Nephron progenitor cell (in vitro differentiated cells): Measurements from ENCODE around the gene DHRS3.
A peak's percentile ranks its signal among the peaks of the same experiment; 100 is the strongest.

Experiments used
- DNase-seq: peaks from one replicate; pipeline ENCODE4 v3.0.0; 2021
- H3K27ac Mint-ChIP-seq: 2 replicates; pipeline ENCODE4 v1.8.0; 2021; ENCODE audit warnings: mild to moderate bottlenecking, moderate library complexity, mixed read lengths
- H3K27me3 Mint-ChIP-seq: 2 replicates; pipeline ENCODE4 v1.8.0; 2021; ENCODE audit warnings: mild to moderate bottlenecking, low read depth, mixed read lengths; ENCODE audit not compliant: poor library complexity
- H3K36me3 Mint-ChIP-seq: 2 replicates; pipeline ENCODE4 v1.8.0; 2021; ENCODE audit warnings: low read depth, mixed read lengths
- H3K4me1 Mint-ChIP-seq: 2 replicates; pipeline ENCODE4 v1.8.0; 2021; ENCODE audit warnings: mixed read lengths
- H3K4me3 Mint-ChIP-seq: 2 replicates; pipeline ENCODE4 v1.8.0; 2021; ENCODE audit warnings: mild to moderate bottlenecking, moderate library complexity, mixed read lengths
- H3K9me3 Mint-ChIP-seq: 2 replicates; pipeline ENCODE4 v1.8.0; 2021; ENCODE audit warnings: mild to moderate bottlenecking, moderate library complexity, mixed read lengths
- CTCF ChIP-seq: fragments of 200-600 bp; sonication (generic); IDR thresholded peaks from 2 replicates; pipeline ENCODE4 v1.5.0; 2021; ENCODE audit warnings: antibody characterized with exemption

Gene DHRS3

GRCh38 chr1:12532405-12533315 is 85.3 kb downstream of the DHRS3 start:
- H3K4me3 Mint-ChIP-seq = no peak overlapping the region

DNA sequence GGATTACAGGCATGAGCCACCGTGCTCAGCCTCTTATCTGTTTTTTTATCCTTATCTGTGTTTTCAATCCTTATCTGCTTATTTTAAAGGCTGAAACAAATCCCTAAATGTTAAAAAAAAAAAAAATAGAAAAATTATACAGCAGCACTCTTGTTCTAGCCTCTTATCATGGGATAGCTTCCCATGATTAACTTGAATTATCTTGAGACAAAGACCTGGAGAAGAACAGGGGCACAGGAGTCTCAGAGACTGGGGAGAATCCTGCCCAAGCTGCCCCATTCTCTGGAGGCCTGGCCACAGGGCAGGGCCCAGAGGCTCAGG is 86.9 kb downstream of the DHRS3 start:
- H3K27ac Mint-ChIP-seq = no peak overlapping the region
- H3K27me3 Mint-ChIP-seq = peaks cover 8% of the 10 kb centered on the region
- TF ChIP-seq CTCF = no peak
- peaks cover 11% of the 10 kb centered on the region for H3K9me3 Mint-ChIP-seq
- DNase-seq = no peak
- no peak overlapping the region for H3K4me3 Mint-ChIP-seq
- peaks cover 37% of the 10 kb centered on the region for H3K4me1 Mint-ChIP-seq
- H3K36me3 Mint-ChIP-seq = peaks cover 10% of the 10 kb centered on the region

More at GRCh38 chr1:12532405-12533315, 85.3 kb downstream of the DHRS3 start:
- no peak for DNase-seq
- Mint-ChIP-seq H3K4me1 (peaks cover 40% of the 10 kb centered on the region), H3K36me3 (peaks cover 22% of the 10 kb centered on the region), H3K27me3 (peaks cover 23% of the 10 kb centered on the region), H3K27ac (peak overlapping the region; percentile 26), H3K9me3 (peaks cover 26% of the 10 kb centered on the region)
- TF ChIP-seq CTCF = no peak

DNA sequence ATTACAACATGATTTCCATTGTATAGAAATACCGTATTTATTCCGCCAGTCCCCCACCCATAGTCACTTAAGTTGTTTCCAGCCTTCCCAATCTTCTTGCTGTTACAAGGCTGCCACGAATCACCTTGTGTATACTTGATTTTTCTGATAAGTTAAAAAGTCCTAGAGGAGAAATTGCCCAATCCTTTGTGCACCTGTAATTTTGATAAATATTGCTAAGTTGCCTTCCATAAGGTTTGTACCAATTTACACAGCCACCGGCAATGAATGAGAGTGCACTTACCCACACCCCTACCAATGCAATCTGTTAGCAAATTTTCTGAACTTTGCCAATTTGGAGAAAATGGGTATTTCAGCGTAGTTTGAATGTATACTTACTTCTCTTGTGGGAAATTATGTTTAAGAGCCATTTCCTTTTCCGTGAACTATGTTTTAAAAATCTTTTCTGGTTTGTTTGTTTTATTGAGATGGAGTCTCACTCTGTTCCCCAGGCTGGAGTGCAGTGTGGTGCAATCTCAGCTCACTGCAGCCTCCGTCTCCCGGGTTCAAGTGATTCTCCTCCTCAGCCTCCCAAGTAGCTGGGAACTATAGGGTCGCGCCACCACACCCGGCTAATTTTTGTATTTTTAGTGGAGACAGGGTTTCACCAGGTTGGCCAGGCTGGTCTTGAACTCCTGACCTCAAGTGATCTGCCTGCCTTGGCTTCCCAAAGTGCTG is 87.4 kb downstream of the DHRS3 start:
- Mint-ChIP-seq H3K4me1 (peaks cover 42% of the 10 kb centered on the region), H3K27ac (no peak overlapping the region), H3K36me3 (peaks cover 5% of the 10 kb centered on the region), H3K27me3 (peaks cover 8% of the 10 kb centered on the region), H3K4me3 (no peak overlapping the region), H3K9me3 (peaks cover 6% of the 10 kb centered on the region)
- TF ChIP-seq CTCF = no peak
- DNase-seq = no peak

GRCh38 chr1:12529640-12530174 is 88.3 kb downstream of the DHRS3 start:
- H3K4me1 Mint-ChIP-seq = peaks cover 51% of the 10 kb centered on the region
- no peaks in the 10 kb centered on the region for H3K9me3 Mint-ChIP-seq
- no peak overlapping the region for H3K4me3 Mint-ChIP-seq
- peaks cover 4% of the 10 kb centered on the region for H3K27me3 Mint-ChIP-seq
- no peak overlapping the region for H3K27ac Mint-ChIP-seq
- no peak for DNase-seq
- TF ChIP-seq CTCF = no peak
- H3K36me3 Mint-ChIP-seq = no peaks in the 10 kb centered on the region

GRCh38 chr1:12528021-12528852 is 89.8 kb downstream of the DHRS3 start:
- TF ChIP-seq CTCF = no peak
- Mint-ChIP-seq H3K27ac (no peak overlapping the region), H3K36me3 (no peaks in the 10 kb centered on the region), H3K9me3 (no peaks in the 10 kb centered on the region), H3K4me1 (peaks cover 46% of the 10 kb centered on the region), H3K4me3 (no peak overlapping the region), H3K27me3 (peaks cover 4% of the 10 kb centered on the region)
- DNase-seq = no peak
